ENCODE data around the gene PCSK1N. TPM values are rescaled to one million over a fixed set of nuclear protein-coding genes. Genes with fewer than 3 reads are reported as not detected.

The PCSK1N gene
- total RNA-seq, 1 donor from 2014 or later, result 12.7 TPM

DNA sequence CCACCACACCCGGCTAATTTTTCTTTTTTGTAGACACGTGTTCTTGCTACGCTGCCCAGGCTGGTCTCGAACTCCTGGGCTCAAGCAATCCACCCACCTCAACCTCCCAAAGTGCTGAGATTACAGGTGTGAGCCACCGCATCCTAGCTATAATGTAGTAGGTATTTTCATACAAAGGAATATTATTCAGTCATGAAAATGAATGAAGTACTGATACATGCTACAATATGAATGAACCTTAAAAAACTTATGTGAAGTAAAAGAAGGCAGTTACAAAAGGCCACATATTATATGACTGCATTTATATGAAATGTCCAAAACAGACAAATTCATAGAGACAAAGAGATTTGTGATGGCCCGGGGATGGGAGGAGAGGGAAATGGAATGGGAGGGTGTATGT, 53.7 kb downstream of the PCSK1N start:
- DNase-seq (ENCODE audit: low read depth, low spot score), result no peak
- H3K4me1 Mint-ChIP-seq, result no peaks in the 10 kb centered on the region
- peaks cover 21% of the 10 kb centered on the region for H3K27me3 Mint-ChIP-seq (ENCODE audit: low read depth)
- no peak overlapping the region for H3K4me3 Mint-ChIP-seq
- H3K36me3 Mint-ChIP-seq (ENCODE audit: low read depth), result no peaks in the 10 kb centered on the region
- peaks cover 3% of the 10 kb centered on the region for H3K9me3 Mint-ChIP-seq
- TF ChIP-seq, protein P1, sequence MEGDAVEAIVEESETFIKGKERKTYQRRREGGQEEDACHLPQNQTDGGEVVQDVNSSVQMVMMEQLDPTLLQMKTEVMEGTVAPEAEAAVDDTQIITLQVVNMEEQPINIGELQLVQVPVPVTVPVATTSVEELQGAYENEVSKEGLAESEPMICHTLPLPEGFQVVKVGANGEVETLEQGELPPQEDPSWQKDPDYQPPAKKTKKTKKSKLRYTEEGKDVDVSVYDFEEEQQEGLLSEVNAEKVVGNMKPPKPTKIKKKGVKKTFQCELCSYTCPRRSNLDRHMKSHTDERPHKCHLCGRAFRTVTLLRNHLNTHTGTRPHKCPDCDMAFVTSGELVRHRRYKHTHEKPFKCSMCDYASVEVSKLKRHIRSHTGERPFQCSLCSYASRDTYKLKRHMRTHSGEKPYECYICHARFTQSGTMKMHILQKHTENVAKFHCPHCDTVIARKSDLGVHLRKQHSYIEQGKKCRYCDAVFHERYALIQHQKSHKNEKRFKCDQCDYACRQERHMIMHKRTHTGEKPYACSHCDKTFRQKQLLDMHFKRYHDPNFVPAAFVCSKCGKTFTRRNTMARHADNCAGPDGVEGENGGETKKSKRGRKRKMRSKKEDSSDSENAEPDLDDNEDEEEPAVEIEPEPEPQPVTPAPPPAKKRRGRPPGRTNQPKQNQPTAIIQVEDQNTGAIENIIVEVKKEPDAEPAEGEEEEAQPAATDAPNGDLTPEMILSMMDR (conservative IDR thresholded peaks at IDR 0.05), result no peak
- H3K27ac Mint-ChIP-seq (ENCODE audit: unreplicated experiment), result no peak overlapping the region

Other genes starting within 250 kb of the PCSK1N start
- gene WDR13, start 238.1 kb downstream of the PCSK1N start, total RNA-seq, result 68.8 and 75.3 TPM in 2 replicates
- gene WAS, start 151.8 kb downstream of the PCSK1N start, total RNA-seq, result 0.64 and 0.70 TPM in 2 replicates
- gene SUV39H1, start 138.9 kb downstream of the PCSK1N start, total RNA-seq, result 20.4 and 20.8 TPM in 2 replicates
- not detected in 2 replicates for gene GLOD5, start 73.9 kb downstream of the PCSK1N start, total RNA-seq
- gene GATA1, start 49.0 kb downstream of the PCSK1N start, total RNA-seq, result not detected in 2 replicates
- 177 and 183 TPM in 2 replicates for gene HDAC6, start 33.5 kb downstream of the PCSK1N start, total RNA-seq
- 0.49 and 0.50 TPM in 2 replicates for gene ERAS, start 9.1 kb downstream of the PCSK1N start, total RNA-seq
- 86.0 and 95.7 TPM in 2 replicates for gene TIMM17B, start 62.2 kb upstream of the PCSK1N start, total RNA-seq
- 98.4 and 101 TPM in 2 replicates for gene PQBP1, start 62.3 kb upstream of the PCSK1N start, total RNA-seq
- 20.0 and 22.6 TPM in 2 replicates for gene SLC35A2, start 76.0 kb upstream of the PCSK1N start, total RNA-seq
- 12.5 and 13.4 TPM in 2 replicates for gene PIM2, start 83.4 kb upstream of the PCSK1N start, total RNA-seq
- gene OTUD5, start 122.0 kb upstream of the PCSK1N start, total RNA-seq, result 38.6 and 39.6 TPM in 2 replicates
- gene KCND1, start 136.2 kb upstream of the PCSK1N start, total RNA-seq, result 1.2 TPM in 2 replicates
- 55.3 and 63.2 TPM in 2 replicates for gene GRIPAP1, start 166.7 kb upstream of the PCSK1N start, total RNA-seq
- gene TFE3, start 207.7 kb upstream of the PCSK1N start, total RNA-seq, result 26.2 TPM in 2 replicates
- gene CCDC120, start 223.4 kb upstream of the PCSK1N start, total RNA-seq, result 13.8 and 14.7 TPM in 2 replicates
- 30.2 and 33.7 TPM in 2 replicates for gene PRAF2, start 238.4 kb upstream of the PCSK1N start, total RNA-seq
- gene WDR45, start 244.3 kb upstream of the PCSK1N start, total RNA-seq, result 29.0 and 29.6 TPM in 2 replicates

Measured in neural crest cell (in vitro differentiated cells).